GM23248 (cell line): ENCODE results near the gene LSM14A.
"Not testable (repeated sequence)": the region's sequence is repeated elsewhere in the genome, so short reads cannot be mapped to it uniquely, and the experiment has no call there.

Experiments used
- EZH2 ChIP-seq: fragments of 200-600 bp; sonication (generic); IDR thresholded peaks from 2 replicates; pipeline ENCODE4 v1.6.1; 2018; ENCODE audit warnings: antibody characterized with exemption, mild to moderate bottlenecking; ENCODE audit not compliant: insufficient read depth, poor library complexity, severe bottlenecking
- EZH2phosphoT487 ChIP-seq: fragments of 200-600 bp; sonication (generic); IDR thresholded peaks from 2 replicates; pipeline ENCODE4 v1.6.1; 2018; ENCODE audit warnings: antibody characterized with exemption, moderate library complexity, mild to moderate bottlenecking, low read depth; ENCODE audit not compliant: insufficient read depth

DNA sequence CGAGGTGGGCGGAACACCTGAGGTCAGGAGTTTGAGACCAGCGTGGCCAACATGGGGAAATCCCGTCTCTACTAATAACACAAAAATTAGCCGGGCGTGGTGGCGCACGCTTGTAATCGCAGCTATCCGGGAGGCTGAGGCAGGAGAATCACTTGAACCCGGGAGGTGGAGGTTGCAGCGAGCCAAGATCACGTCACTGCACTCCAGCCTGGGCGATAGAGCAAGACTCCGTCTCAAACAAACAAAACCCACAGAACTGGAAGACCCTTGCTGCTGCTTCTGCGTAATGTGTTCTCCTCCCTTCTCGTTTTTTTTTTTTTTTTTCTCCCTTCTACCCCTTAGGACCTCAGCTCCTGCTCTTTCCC is 81.4 kb downstream of the LSM14A start:
- TF ChIP-seq EZH2, EZH2phosphoT487: not testable (repeated sequence)
